T-helper 17 cell (primary cell): Measurements from ENCODE around the gene BPGM. TPM values are rescaled to one million over a fixed set of nuclear protein-coding genes. Genes with fewer than 3 reads are reported as not detected.
"Not testable (repeated sequence)": the region's sequence is repeated elsewhere in the genome, so short reads cannot be mapped to it uniquely, and the experiment has no call there.

Experiments used
- ATAC-seq: fragments of 150-1000 bp; cut with Tn5 transposase; 2 replicates; pipeline ENCODE4 v1.10.0; 2021; ENCODE audit warnings: mild to moderate bottlenecking, moderate library complexity
- DNase-seq, 3 donors: peaks; one replicate each; pipeline versions ENCODE4 v3.0.0 to v3.0.0-alpha.2; 2020 to 2021
- H3K9me3 ChIP-seq: one replicate; pipeline ENCODE4 v1.7.0; 2013; ENCODE audit warnings: low read length, mild to moderate bottlenecking; ENCODE audit not compliant: control insufficient read depth, poor library complexity, severe bottlenecking
- H3K27ac Mint-ChIP-seq: one replicate; pipeline ENCODE4 v1.8.0; 2022; ENCODE audit warnings: mild to moderate bottlenecking, moderate library complexity, mixed read lengths
- H3K27me3 Mint-ChIP-seq: one replicate; pipeline ENCODE4 v1.8.0; 2022; ENCODE audit warnings: mixed read lengths
- H3K36me3 Mint-ChIP-seq: one replicate; pipeline ENCODE4 v1.8.0; 2022; ENCODE audit warnings: low read depth, mixed read lengths
- H3K4me1 Mint-ChIP-seq: one replicate; pipeline ENCODE4 v1.8.0; 2022; ENCODE audit warnings: mild to moderate bottlenecking, mixed read lengths
- H3K4me3 Mint-ChIP-seq: one replicate; pipeline ENCODE4 v1.8.0; 2022; ENCODE audit warnings: mild to moderate bottlenecking, moderate library complexity, mixed read lengths
- total RNA-seq, 4 donors: library from RNA in 2 of 4; stranded (reverse) in 2 of 4; gene quantifications; one replicate each; pipeline ENCODE4 v1.2.3 and lab custom pipeline; 2022 to 2026

BPGM gene
- total RNA-seq, 2 donors from 2014 or later = 9.9 to 13.7 TPM

- DNase-seq (no peak), ATAC-seq (no peak)
- Mint-ChIP-seq H3K4me3 (no peak overlapping the region), H3K27ac (no peak overlapping the region), H3K27me3 (no peaks in the 10 kb centered on the region), H3K4me1 (peaks cover 11% of the 10 kb centered on the region), H3K36me3 (no peaks in the 10 kb centered on the region)
- no peaks in the 10 kb centered on the region for H3K9me3 ChIP-seq
Measured at GRCh38 chr7:134639061-134639460, 7.6 kb upstream of the BPGM start.

- DNase-seq = no peak
- no peaks in the 10 kb centered on the region for H3K36me3 Mint-ChIP-seq
Measured at GRCh38 chr7:134639683-134640279, 6.9 kb upstream of the BPGM start.

GRCh38 chr7:134640842-134641715, 5.6 kb upstream of the BPGM start:
- DNase-seq (no peak), ATAC-seq (no peak)
- H3K27ac Mint-ChIP-seq = no peak overlapping the region
- H3K4me1 Mint-ChIP-seq = peaks cover 8% of the 10 kb centered on the region
- H3K4me3 Mint-ChIP-seq = no peak overlapping the region
- H3K9me3 ChIP-seq = no peaks in the 10 kb centered on the region
- no peaks in the 10 kb centered on the region for H3K27me3 Mint-ChIP-seq
- no peaks in the 10 kb centered on the region for H3K36me3 Mint-ChIP-seq

More at GRCh38 chr7:134639683-134640279, 6.9 kb upstream of the BPGM start:
- Mint-ChIP-seq H3K4me1 (peaks cover 11% of the 10 kb centered on the region), H3K27ac (no peak overlapping the region), H3K27me3 (no peaks in the 10 kb centered on the region), H3K4me3 (no peak overlapping the region)
- no peak for ATAC-seq
- H3K9me3 ChIP-seq = no peaks in the 10 kb centered on the region

DNA sequence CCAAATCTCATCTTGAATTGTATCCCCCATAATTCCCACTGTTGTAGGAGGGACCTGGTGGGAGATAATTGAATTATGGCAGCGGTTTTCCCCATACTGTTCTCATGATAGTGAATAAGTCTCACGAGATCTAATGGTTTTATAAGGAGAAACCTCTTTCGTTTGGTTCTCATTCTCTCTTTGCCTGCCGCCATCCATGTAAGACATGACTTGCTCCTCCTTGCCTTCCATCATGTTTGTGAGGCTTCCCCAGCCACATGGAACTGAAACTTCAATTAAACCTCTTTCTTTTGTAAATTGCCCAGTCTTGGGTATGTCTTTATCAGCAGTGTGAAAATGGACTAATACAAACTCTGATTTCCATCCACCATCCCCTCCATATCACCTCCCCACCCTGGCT, 4.7 kb upstream of the BPGM start:
- H3K9me3 ChIP-seq, H3K27ac Mint-ChIP-seq, H3K36me3 Mint-ChIP-seq, ATAC-seq, H3K27me3 Mint-ChIP-seq, H3K4me1 Mint-ChIP-seq, H3K4me3 Mint-ChIP-seq, DNase-seq: not testable (repeated sequence)

DNA sequence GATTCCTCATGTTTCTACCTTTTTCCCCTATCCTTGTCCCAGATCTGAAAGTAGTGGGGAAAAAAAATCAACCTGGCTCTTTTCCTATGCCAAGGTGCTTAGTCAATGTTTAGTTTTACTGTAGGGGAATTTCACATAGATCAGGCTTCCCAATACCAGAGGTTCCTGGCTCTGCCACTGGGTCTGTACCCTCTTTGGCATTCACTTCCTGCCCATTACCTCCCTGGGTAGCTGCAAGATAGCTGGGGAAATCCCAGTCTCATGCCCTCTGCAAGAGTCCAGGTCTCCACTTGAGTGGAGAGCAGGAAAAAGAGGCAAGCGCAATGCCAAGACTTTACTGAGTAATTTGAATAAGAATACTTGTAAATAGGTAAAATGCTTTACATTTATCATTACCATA, 3.5 kb upstream of the BPGM start:
- DNase-seq = no peak
- H3K27ac Mint-ChIP-seq = no peak overlapping the region
- H3K36me3 Mint-ChIP-seq = no peaks in the 10 kb centered on the region
- H3K27me3 Mint-ChIP-seq = no peaks in the 10 kb centered on the region
- H3K4me1 Mint-ChIP-seq = peaks cover 6% of the 10 kb centered on the region
- ATAC-seq = no peak
- H3K4me3 Mint-ChIP-seq = no peak overlapping the region
- H3K9me3 ChIP-seq = no peaks in the 10 kb centered on the region

GRCh38 chr7:134645478-134645877, 1.2 kb upstream of the BPGM start:
- no peaks in the 10 kb centered on the region for H3K27me3 Mint-ChIP-seq
- H3K27ac Mint-ChIP-seq = no peak overlapping the region
- DNase-seq = no peak
- H3K36me3 Mint-ChIP-seq = peaks cover 2% of the 10 kb centered on the region
- no peak overlapping the region for H3K4me3 Mint-ChIP-seq
- peaks cover 20% of the 10 kb centered on the region for H3K4me1 Mint-ChIP-seq
- ATAC-seq = no peak
- H3K9me3 ChIP-seq = no peaks in the 10 kb centered on the region

GRCh38 chr7:134645935-134646334, 718 bp upstream of the BPGM start:
- H3K27ac Mint-ChIP-seq = no peak overlapping the region
- H3K27me3 Mint-ChIP-seq = no peaks in the 10 kb centered on the region
- DNase-seq = no peak
- no peak overlapping the region for H3K4me3 Mint-ChIP-seq
- no peaks in the 10 kb centered on the region for H3K9me3 ChIP-seq
- H3K36me3 Mint-ChIP-seq = peaks cover 2% of the 10 kb centered on the region
- H3K4me1 Mint-ChIP-seq = peaks cover 20% of the 10 kb centered on the region
- no peak for ATAC-seq

DNA sequence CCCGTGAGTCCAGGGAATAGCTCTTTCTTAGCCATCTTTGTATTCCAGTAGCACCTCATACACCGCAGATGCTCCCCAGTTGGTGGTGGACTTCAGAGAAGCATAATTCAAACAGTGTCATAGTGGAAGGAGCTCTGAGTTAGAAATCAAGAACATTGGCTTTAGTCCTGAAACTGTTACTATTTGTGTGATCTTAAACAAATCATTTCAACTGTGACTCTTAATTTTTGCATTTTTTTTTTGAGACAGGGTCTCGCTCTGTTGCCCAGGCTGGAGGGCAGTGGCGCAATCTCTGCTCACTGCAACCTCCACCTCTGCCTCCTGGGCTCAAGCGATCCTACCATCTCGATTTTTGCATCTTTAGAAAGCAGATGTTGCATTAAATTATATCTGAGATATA, 1.8 kb downstream of the BPGM start:
- H3K4me3 Mint-ChIP-seq = peak overlapping the region; percentile 73
- peaks cover 26% of the 10 kb centered on the region for H3K4me1 Mint-ChIP-seq
- H3K27me3 Mint-ChIP-seq = no peaks in the 10 kb centered on the region
- H3K9me3 ChIP-seq = no peaks in the 10 kb centered on the region
- peaks cover 2% of the 10 kb centered on the region for H3K36me3 Mint-ChIP-seq
- ATAC-seq (no peak), DNase-seq (no peak)
- no peak overlapping the region for H3K27ac Mint-ChIP-seq

DNA sequence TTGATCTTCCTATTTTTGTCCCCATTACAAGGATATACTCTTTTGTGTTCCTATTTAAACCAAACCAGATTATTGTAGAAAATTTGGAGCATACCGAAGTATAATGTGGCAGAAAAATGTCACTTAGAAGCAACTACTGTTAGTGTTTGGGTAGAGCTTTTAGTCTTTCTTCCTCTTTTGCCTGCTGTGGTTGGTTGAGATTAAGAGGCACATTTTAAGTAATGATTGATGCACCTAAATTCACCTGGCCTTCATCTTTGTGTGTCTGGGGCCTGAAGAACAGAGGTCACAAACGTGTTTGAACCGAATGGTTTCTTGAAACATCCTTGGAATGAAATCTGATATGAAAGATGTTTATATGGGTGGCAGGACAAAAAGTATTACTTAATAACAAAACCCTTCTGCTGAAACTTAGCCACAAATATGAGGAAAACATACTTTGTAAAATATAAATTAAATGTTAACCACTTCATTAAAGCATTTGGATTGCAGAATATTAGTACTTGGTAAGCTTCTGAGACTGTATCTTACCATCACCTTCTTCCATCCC, 2.6 kb downstream of the BPGM start:
- ATAC-seq = no peak
- Mint-ChIP-seq H3K4me3 (peak overlapping the region; percentile 31), H3K36me3 (peaks cover 2% of the 10 kb centered on the region), H3K27me3 (no peaks in the 10 kb centered on the region), H3K4me1 (peaks cover 26% of the 10 kb centered on the region), H3K27ac (no peak overlapping the region)
- H3K9me3 ChIP-seq = no peaks in the 10 kb centered on the region
- no peak for DNase-seq

- H3K4me1 Mint-ChIP-seq = peaks cover 26% of the 10 kb centered on the region
- no peaks in the 10 kb centered on the region for H3K27me3 Mint-ChIP-seq
- H3K4me3 Mint-ChIP-seq = no peak overlapping the region
- H3K36me3 Mint-ChIP-seq = peaks cover 8% of the 10 kb centered on the region
- ATAC-seq (no peak), DNase-seq (no peak)
- H3K9me3 ChIP-seq = no peaks in the 10 kb centered on the region
- no peak overlapping the region for H3K27ac Mint-ChIP-seq
Measured at GRCh38 chr7:134651991-134652390, 5.3 kb downstream of the BPGM start.

GRCh38 chr7:134654104-134654775, 7.6 kb downstream of the BPGM start:
- ATAC-seq = no peak
- Mint-ChIP-seq H3K4me1 (peaks cover 24% of the 10 kb centered on the region), H3K36me3 (peaks cover 8% of the 10 kb centered on the region), H3K27ac (no peak overlapping the region), H3K27me3 (no peaks in the 10 kb centered on the region), H3K4me3 (no peak overlapping the region)
- no peaks in the 10 kb centered on the region for H3K9me3 ChIP-seq
- DNase-seq = no peak

GRCh38 chr7:134657526-134657925, 10.9 kb downstream of the BPGM start:
- Mint-ChIP-seq H3K4me1 (peaks cover 12% of the 10 kb centered on the region), H3K27me3 (no peaks in the 10 kb centered on the region), H3K27ac (peak overlapping the region; percentile 69), H3K4me3 (no peak overlapping the region), H3K36me3 (peaks cover 6% of the 10 kb centered on the region)
- ATAC-seq (no peak), DNase-seq (no peak)
- H3K9me3 ChIP-seq = no peaks in the 10 kb centered on the region

DNA sequence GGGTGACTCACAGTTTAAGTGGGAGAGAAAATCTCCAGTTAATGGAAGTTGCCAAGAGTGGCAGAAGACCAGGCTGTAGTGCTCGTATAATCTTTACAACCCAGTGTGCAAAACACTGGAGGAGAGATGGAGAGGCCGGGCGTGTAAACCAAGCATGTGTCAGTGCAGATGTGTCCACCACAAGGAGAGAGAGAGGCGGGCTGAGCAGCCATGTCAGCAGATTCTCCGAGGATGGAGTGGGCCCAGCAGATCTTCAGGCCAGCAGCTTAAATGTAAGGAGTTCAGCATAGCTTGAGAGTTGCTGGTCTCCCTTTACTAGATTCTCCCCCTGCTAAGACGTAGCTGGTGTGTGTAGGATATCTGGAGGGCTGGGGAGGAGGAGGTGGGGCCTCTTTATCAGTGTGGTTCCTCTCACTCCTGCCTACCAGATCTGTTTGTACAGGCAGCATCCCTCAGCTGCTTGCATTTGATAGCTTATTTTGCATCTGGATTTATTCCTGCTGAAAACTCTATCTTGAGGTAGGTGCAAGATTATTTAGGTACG, 13.7 kb downstream of the BPGM start:
- peaks cover 8% of the 10 kb centered on the region for H3K36me3 Mint-ChIP-seq
- no peak for DNase-seq
- H3K9me3 ChIP-seq = no peaks in the 10 kb centered on the region
- no peak overlapping the region for H3K4me3 Mint-ChIP-seq
- peaks cover 15% of the 10 kb centered on the region for H3K4me1 Mint-ChIP-seq
- H3K27ac Mint-ChIP-seq = no peak overlapping the region
- ATAC-seq = no peak
- no peaks in the 10 kb centered on the region for H3K27me3 Mint-ChIP-seq
